Prostate gland (tissue), 2 donors: ENCODE data around the gene LRRC43.

Experiments
- POLR2A ChIP-seq: fragments of 450-650 bp; IDR thresholded peaks from one replicate; pipeline ENCODE4 v1.6.1; 2016; ENCODE audit warnings: antibody characterized with exemption, mild to moderate bottlenecking
- POLR2AphosphoS5 ChIP-seq: sonication (generic); formaldehyde crosslinking; IDR thresholded peaks from one replicate; pipeline ENCODE4 v1.6.1; 2017; ENCODE audit warnings: antibody characterized with exemption
- TF ChIP-seq, protein P1 (sequence below), 4 experiments: fragments of 200-600 bp in 2 of 4; fragments of 450-650 bp in 2 of 4; sonication (generic) in 2 of 4; IDR thresholded peaks; 1 replicate in 3 of 4; 2 replicates in 1 of 4; pipeline ENCODE4 v1.5.1; 2016 to 2019; ENCODE audit warnings: antibody characterized with exemption in 4 of 4, mild to moderate bottlenecking in 2 of 4, moderate library complexity in 2 of 4

DNA sequence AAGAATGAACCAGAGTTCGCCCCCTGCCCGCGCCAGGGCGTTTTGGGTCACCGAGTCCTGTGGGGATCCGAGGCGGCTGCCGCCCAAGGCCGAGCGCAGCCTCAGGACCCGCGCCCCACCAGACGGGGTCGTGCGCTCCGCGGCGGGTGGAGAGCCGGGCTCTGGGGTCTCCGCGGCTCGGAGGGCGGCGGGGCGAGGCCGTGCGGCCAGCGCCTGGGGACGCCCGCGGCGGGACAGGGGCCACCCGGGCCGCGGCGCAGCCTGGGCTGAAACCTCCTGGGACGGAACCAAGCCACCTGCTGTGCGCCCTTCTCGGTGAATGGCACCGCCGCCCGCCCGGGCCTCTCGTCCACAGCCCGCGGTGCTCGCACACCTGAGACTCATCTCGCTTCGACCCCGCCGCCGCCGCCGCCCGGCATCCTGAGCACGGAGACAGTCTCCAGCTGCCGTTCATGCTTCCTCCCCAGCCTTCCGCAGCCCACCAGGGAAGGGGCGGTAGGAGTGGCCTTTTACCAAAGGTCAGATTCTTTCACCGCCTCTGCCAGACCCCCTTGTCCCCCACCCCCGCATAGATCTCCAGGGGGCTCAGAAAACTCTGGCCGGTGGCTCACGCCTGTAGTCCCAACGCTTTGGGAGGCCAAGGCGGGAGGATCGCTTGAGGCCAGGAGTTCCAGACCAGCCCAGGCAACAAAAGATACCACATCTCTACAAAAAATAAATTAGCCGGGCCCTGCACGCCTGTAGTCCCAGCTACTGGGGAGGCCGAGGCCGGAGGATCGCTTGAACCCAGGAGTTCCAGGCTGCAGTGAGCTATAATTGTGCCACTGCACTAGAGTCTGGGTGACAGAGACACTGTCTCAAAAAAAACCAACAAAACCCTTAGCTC lies 21.5 kb downstream of the LRRC43 start:
- TF ChIP-seq, protein P1, sequence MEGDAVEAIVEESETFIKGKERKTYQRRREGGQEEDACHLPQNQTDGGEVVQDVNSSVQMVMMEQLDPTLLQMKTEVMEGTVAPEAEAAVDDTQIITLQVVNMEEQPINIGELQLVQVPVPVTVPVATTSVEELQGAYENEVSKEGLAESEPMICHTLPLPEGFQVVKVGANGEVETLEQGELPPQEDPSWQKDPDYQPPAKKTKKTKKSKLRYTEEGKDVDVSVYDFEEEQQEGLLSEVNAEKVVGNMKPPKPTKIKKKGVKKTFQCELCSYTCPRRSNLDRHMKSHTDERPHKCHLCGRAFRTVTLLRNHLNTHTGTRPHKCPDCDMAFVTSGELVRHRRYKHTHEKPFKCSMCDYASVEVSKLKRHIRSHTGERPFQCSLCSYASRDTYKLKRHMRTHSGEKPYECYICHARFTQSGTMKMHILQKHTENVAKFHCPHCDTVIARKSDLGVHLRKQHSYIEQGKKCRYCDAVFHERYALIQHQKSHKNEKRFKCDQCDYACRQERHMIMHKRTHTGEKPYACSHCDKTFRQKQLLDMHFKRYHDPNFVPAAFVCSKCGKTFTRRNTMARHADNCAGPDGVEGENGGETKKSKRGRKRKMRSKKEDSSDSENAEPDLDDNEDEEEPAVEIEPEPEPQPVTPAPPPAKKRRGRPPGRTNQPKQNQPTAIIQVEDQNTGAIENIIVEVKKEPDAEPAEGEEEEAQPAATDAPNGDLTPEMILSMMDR (IDR thresholded peaks at IDR 0.05), result no peak
- no peak for TF ChIP-seq POLR2A
- no peak for TF ChIP-seq POLR2AphosphoS5
